Smooth muscle cell (in vitro differentiated cells): ENCODE data around the gene KPNA6. TPM values are rescaled to one million over a fixed set of nuclear protein-coding genes. Genes with fewer than 3 reads are reported as not detected.

Experiments
- DNase-seq: peaks from one replicate; lab custom pipeline; 2025; ENCODE audit not compliant: unreplicated experiment; lab: John Stamatoyannopoulos, UW
- H2AFZ ChIP-seq: fragments of 200-600 bp; sonication (generic); 2 replicates; pipeline ENCODE4 v1.6.0; 2016; ENCODE audit warnings: antibody characterized with exemption, low read depth, mild to moderate bottlenecking
- H3F3A ChIP-seq: fragments of 200-600 bp; sonication (generic); 2 replicates; pipeline ENCODE4 v1.6.0; 2017; ENCODE audit warnings: antibody characterized with exemption, low read depth
- H3K27ac ChIP-seq: fragments of 200-600 bp; sonication (generic); 2 replicates; pipeline ENCODE4 v1.5.1; 2016; ENCODE audit warnings: low read depth, mild to moderate bottlenecking
- H3K27me3 ChIP-seq: fragments of 200-600 bp; sonication (generic); 2 replicates; pipeline ENCODE4 v1.6.1; 2016; ENCODE audit warnings: low read depth, mild to moderate bottlenecking
- H3K36me3 ChIP-seq: fragments of 200-600 bp; sonication (generic); 2 replicates; pipeline ENCODE4 v1.5.1; 2016; ENCODE audit warnings: low read depth
- H3K4me1 ChIP-seq: fragments of 200-600 bp; sonication (generic); 2 replicates; pipeline ENCODE4 v1.5.1; 2016; ENCODE audit warnings: low read depth
- H3K4me2 ChIP-seq: fragments of 200-600 bp; sonication (generic); 2 replicates; pipeline ENCODE4 v1.6.0; 2016; ENCODE audit warnings: mild to moderate bottlenecking
- H3K4me3 ChIP-seq: fragments of 200-600 bp; sonication (generic); 2 replicates; pipeline ENCODE4 v1.5.1; 2016; ENCODE audit warnings: mild to moderate bottlenecking
- H3K79me2 ChIP-seq: fragments of 200-600 bp; sonication (generic); 2 replicates; pipeline ENCODE4 v1.6.0; 2016; ENCODE audit warnings: low read depth, mild to moderate bottlenecking
- H3K9ac ChIP-seq: fragments of 200-600 bp; sonication (generic); 2 replicates; pipeline ENCODE4 v1.6.0; 2016; ENCODE audit warnings: low read depth
- H3K9me3 ChIP-seq: fragments of 200-600 bp; sonication (generic); replicated peaks from 2 replicates; pipeline ENCODE4 v1.5.1; 2016; ENCODE audit warnings: low read depth
- H4K20me1 ChIP-seq: fragments of 200-600 bp; sonication (generic); 2 replicates; pipeline ENCODE4 v1.6.0; 2016; ENCODE audit warnings: low read depth
- CTCF ChIP-seq: fragments of 200-600 bp; sonication (generic); IDR thresholded peaks from 2 replicates; pipeline ENCODE4 v1.5.1; 2017; ENCODE audit warnings: borderline replicate concordance, mild to moderate bottlenecking, antibody characterized with exemption; ENCODE audit not compliant: insufficient read depth, poor library complexity, severe bottlenecking
- WGBS: methylation state at CpG from one replicate; pipeline ENCODE4 v1.1.7; 2016; ENCODE audit warnings: low lambda C conversion rate; 5-methylcytosine and 5-hydroxymethylcytosine counted together
- polyA plus RNA-seq: library from polyadenylated mRNA; unstranded; fragments of >200 nt; fragmentation: Nextera tagmentation; extraction: Ambion mirVana; gene quantifications from 2 replicates; pipeline ENCODE4 v1.2.1, GENCODE V29; 2016
- total RNA-seq: library from RNA; depleted of rRNA; stranded (reverse); fragments of >200 nt; gene quantifications from 2 replicates; pipeline ENCODE4 v1.2.3, GENCODE V29; 2014

The KPNA6 gene
- total and polyA plus RNA-seq, 2 experiments from 2014 or later = 29.1 to 35.8 TPM

DNA sequence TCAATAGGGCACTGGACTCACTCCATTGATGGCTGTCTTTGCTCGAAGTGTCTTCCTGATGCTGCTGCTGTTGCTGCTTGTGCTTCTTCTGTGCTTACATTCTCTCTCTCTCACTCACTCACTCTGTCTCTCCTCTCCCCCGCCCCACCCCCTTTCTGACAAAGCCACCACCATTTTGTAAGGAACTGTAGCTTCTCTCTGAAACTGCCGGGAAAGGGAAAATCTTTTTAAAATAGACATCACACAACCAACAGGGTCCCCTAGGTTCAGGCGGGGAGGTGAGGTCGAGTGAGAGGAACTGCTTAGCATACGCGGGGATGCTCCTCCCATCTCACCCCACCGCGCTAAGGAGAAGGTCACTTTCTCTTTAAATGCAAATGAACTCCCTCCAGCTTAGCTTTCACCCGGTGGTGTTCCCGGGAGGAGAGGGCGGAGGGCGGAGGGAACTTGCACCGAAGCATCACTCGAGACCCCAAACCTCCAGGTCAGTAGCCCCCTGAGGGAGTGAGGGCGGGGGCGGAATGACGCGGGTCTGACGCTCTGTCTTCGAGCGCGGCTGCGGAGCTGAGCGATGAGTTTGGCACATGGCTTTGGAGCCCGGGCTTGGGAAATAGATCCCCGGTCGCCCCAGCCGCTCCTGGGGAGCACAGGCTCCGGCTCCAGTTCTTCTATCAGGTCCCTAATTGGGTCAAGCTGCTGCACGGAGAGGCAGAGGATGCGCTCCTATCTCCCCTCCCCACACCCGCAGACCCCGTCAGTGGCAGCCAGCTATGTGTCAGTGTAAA lies 92.6 kb downstream of the KPNA6 start, which contains the start of gene CCDC28B:
TSS of gene CCDC28B (plus strand) at position 370 of the 785 bp plus-strand sequence. CDS start 1,341 bp downstream, outside the sequence.
- H3K36me3 ChIP-seq = no peaks in the 10 kb centered on the region
- no peak for TF ChIP-seq CTCF
- H3K9ac ChIP-seq = peak within 1 kb of the TSS; percentile 97
- WGBS = under 1% methylated on average over 34 of the region's 34 CpGs
- H3K79me2 ChIP-seq = no peaks in the 10 kb centered on the region
- no peaks in the 10 kb centered on the region for H3K27me3 ChIP-seq
- peaks cover 18% of the 10 kb centered on the region for H3K4me1 ChIP-seq
- peaks cover 11% of the 10 kb centered on the region for H4K20me1 ChIP-seq
- H3K9me3 ChIP-seq = no peaks in the 10 kb centered on the region
- H3K4me2 ChIP-seq = peak within 1 kb of the TSS; percentile 96
- DNase-seq = peak; percentile 76
- H3K27ac ChIP-seq = peak within 1 kb of the TSS; percentile 99
- peak within 1 kb of the TSS; percentile 72 for H3K4me3 ChIP-seq
- H2AFZ ChIP-seq = peak within 1 kb of the TSS; percentile 69
- peaks cover 39% of the 10 kb centered on the region for H3F3A ChIP-seq

DNA sequence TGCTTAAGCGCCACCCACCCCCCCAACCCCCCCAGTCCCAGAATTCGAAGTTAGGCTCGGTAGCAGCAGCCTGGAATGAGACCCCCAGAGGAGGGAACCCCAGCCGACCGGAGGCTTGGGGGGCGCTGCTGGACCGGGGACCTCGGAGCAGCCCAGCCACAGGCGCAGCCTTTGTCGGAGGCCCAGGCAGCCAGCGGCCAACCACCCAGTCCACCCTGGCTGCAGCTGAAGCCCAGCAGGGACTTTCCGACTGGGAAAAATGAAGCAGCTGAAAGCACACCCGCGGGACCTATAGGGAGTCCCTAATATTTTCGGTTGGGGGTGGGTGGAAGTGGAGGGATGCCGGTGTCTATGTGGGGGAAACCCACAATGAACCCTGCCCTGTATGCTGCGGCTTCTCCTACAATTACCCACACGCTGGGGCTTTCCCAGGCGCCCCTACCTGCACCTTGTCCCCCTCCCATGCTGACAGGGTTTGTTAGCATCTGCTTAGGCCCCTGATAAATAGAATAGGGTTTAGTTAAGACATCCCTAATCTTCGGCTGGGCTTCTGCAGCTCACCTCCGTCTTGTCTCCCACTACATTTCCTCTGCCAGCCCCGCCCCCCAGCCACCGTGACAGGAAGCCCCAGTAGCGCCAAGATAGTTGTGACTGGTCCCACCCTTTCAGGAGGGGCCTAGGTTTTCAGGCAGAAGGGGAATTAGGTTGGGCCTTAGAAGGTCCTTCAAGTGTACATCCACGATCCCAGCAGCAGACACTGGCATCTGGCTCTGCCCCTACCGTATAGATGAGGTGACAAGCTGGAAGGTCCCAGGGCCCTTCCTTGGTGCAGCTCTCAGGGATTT lies 93.4 kb downstream of the KPNA6 start:
- 9% methylated on average over 19 of the region's 26 CpGs for WGBS
- H3K9ac ChIP-seq = peak overlapping the region; percentile 97
- TF ChIP-seq CTCF = no peak
- H3K4me2 ChIP-seq = peak overlapping the region; percentile 96
- peaks cover 8% of the 10 kb centered on the region for H4K20me1 ChIP-seq
- peak overlapping the region; percentile 99 for H3K27ac ChIP-seq
- H3K4me1 ChIP-seq = peaks cover 20% of the 10 kb centered on the region
- peak overlapping the region; percentile 72 for H3K4me3 ChIP-seq
- H3K27me3 ChIP-seq = no peaks in the 10 kb centered on the region
- H3K36me3 ChIP-seq = no peaks in the 10 kb centered on the region
- peak; percentile 62 for DNase-seq
- H3F3A ChIP-seq = peaks cover 31% of the 10 kb centered on the region
- H3K79me2 ChIP-seq = no peaks in the 10 kb centered on the region
- H2AFZ ChIP-seq = no peak overlapping the region
- no peaks in the 10 kb centered on the region for H3K9me3 ChIP-seq

DNA sequence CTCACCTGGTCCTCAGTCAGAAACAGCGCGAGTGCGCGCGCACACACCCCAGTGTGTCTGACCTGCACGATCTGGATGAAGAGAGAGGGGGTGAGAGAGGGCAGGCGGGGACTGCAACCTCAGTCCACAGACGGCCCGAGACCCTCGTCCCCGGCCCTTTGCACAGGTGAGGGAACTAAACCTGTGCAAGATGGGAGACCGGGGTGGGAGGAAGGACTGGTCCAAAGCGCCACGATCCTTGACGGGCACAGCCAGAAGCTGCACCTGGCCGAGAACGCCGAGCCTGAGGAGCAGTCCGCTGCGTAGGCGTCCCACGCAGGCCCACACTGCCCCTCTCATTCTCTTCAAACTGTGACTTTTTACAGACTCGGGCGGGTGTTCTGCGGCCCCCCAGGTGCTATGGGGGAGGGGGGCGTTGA lies 97.1 kb downstream of the KPNA6 start:
- Histone ChIP-seq H3K36me3 (no peaks in the 10 kb centered on the region), H3K27me3 (no peaks in the 10 kb centered on the region), H3K4me2 (peak overlapping the region; percentile 99), H4K20me1 (no peaks in the 10 kb centered on the region), H3K9me3 (no peaks in the 10 kb centered on the region), H3K4me3 (peak overlapping the region; percentile 83), H3K9ac (peak overlapping the region; percentile 97), H2AFZ (peak overlapping the region; percentile 18), H3K4me1 (peaks cover 11% of the 10 kb centered on the region), H3K79me2 (no peaks in the 10 kb centered on the region), H3K27ac (peak overlapping the region; percentile 72), H3F3A (peaks cover 8% of the 10 kb centered on the region)
- 29% methylated on average over 26 of the region's 26 CpGs for WGBS
- no peak for TF ChIP-seq CTCF
- DNase-seq = no peak
